GM23338 (cell line): Measurements from ENCODE around the gene PDE2A. TPM values are rescaled to one million over a fixed set of nuclear protein-coding genes. Genes with fewer than 3 reads are reported as not detected.

ENCODE experiments used
- ATAC-seq: fragments of 200-7000 bp; cut with Tn5 transposase; 3 replicates; pipeline ENCODE4 v1.9.1; 2020
- DNase-seq: peaks from one replicate; pipeline ENCODE4 v3.0.0-alpha.2; 2015; ENCODE audit warnings: low spot score
- H2AFZ ChIP-seq: fragments of 200-600 bp; sonication (generic); 2 replicates; pipeline ENCODE4 v1.8.0; 2016; ENCODE audit warnings: antibody characterized with exemption, mild to moderate bottlenecking, moderate library complexity
- H3F3A ChIP-seq: fragments of 200-600 bp; sonication (generic); replicated peaks from 2 replicates; pipeline ENCODE4 v1.8.0; 2017; ENCODE audit warnings: antibody characterized with exemption, mixed run types, low read depth
- H3K27ac ChIP-seq: fragments of 200-600 bp; sonication (generic); 2 replicates; pipeline ENCODE4 v1.6.1; 2016; ENCODE audit warnings: low read depth
- H3K27me3 ChIP-seq: fragments of 200-600 bp; sonication (generic); 2 replicates; pipeline ENCODE4 v1.8.0; 2016; ENCODE audit warnings: mild to moderate bottlenecking, mixed run types, moderate library complexity; ENCODE audit not compliant: insufficient read depth
- H3K36me3 ChIP-seq: fragments of 200-600 bp; sonication (generic); 2 replicates; pipeline ENCODE4 v1.8.0; 2016; ENCODE audit warnings: mild to moderate bottlenecking; ENCODE audit not compliant: insufficient read depth
- H3K4me1 ChIP-seq: fragments of 200-600 bp; sonication (generic); 2 replicates; pipeline ENCODE4 v1.8.0; 2016; ENCODE audit warnings: mild to moderate bottlenecking, moderate library complexity; ENCODE audit not compliant: insufficient read depth
- H3K4me2 ChIP-seq: fragments of 200-600 bp; sonication (generic); 2 replicates; pipeline ENCODE4 v1.7.1; 2017; ENCODE audit warnings: mixed run types
- H3K4me3 ChIP-seq: fragments of 200-600 bp; sonication (generic); 2 replicates; pipeline ENCODE4 v1.6.1; 2016; ENCODE audit warnings: mixed run types
- H3K79me2 ChIP-seq: fragments of 200-600 bp; sonication (generic); replicated peaks from 2 replicates; pipeline ENCODE4 v1.8.0; 2017; ENCODE audit warnings: mild to moderate bottlenecking; ENCODE audit not compliant: insufficient read depth
- H3K9me2 ChIP-seq: fragments of 200-600 bp; sonication (generic); 2 replicates; pipeline ENCODE4 v1.8.0; 2017; ENCODE audit not compliant: insufficient read depth
- H4K20me1 ChIP-seq: fragments of 200-600 bp; sonication (generic); replicated peaks from 2 replicates; pipeline ENCODE4 v1.8.0; 2017; ENCODE audit warnings: mild to moderate bottlenecking; ENCODE audit not compliant: insufficient read depth
- H3K27ac Mint-ChIP-seq: 2 replicates; pipeline ENCODE4 v1.8.0; 2020; ENCODE audit warnings: inconsistent platforms, mild to moderate bottlenecking, moderate library complexity, mixed read lengths
- H3K27me3 Mint-ChIP-seq: 3 replicates; pipeline ENCODE4 v1.8.0; 2022; ENCODE audit warnings: low read depth, mild to moderate bottlenecking, moderate library complexity, mixed read lengths, inconsistent platforms; ENCODE audit not compliant: insufficient read depth, poor library complexity
- H3K36me3 Mint-ChIP-seq: 3 replicates; pipeline ENCODE4 v1.8.0; 2021; ENCODE audit warnings: low read depth, mild to moderate bottlenecking, inconsistent platforms, moderate library complexity, mixed read lengths
- H3K4me1 Mint-ChIP-seq: 3 replicates; pipeline ENCODE4 v1.8.0; 2020; ENCODE audit warnings: mild to moderate bottlenecking, inconsistent platforms, mixed read lengths
- H3K4me3 Mint-ChIP-seq: 3 replicates; pipeline ENCODE4 v1.8.0; 2021; ENCODE audit warnings: moderate library complexity, mild to moderate bottlenecking, inconsistent platforms, mixed read lengths
- H3K9me3 Mint-ChIP-seq: 3 replicates; pipeline ENCODE4 v1.8.0; 2020; ENCODE audit warnings: moderate library complexity, mild to moderate bottlenecking, inconsistent platforms, mixed read lengths
- EZH2 ChIP-seq: fragments of 200-600 bp; sonication (generic); IDR thresholded peaks from one replicate; pipeline ENCODE4 v1.8.0; 2017; ENCODE audit warnings: antibody characterized with exemption, mild to moderate bottlenecking, low read depth; ENCODE audit not compliant: unreplicated experiment
- EZH2phosphoT487 ChIP-seq: fragments of 200-600 bp; sonication (generic); IDR thresholded peaks from one replicate; pipeline ENCODE4 v1.8.1; 2018; ENCODE audit warnings: antibody characterized with exemption; ENCODE audit not compliant: unreplicated experiment
- JUNB ChIP-seq: IDR thresholded peaks from one replicate; pipeline ENCODE4 v1.6.1; 2016; ENCODE audit warnings: antibody characterized with exemption; ENCODE audit not compliant: unreplicated experiment
- NANOG ChIP-seq: IDR thresholded peaks from 2 replicates; pipeline ENCODE4 v1.6.1; 2016; ENCODE audit warnings: antibody characterized with exemption, borderline replicate concordance
- POLR2AphosphoS5 ChIP-seq: IDR thresholded peaks from 2 replicates; pipeline ENCODE4 v1.6.1; 2016; ENCODE audit warnings: antibody characterized with exemption, low read depth
- STAT1 ChIP-seq: IDR thresholded peaks from one replicate; pipeline ENCODE4 v1.6.1; 2016; ENCODE audit warnings: antibody characterized with exemption; ENCODE audit not compliant: unreplicated experiment
- ZNF114 ChIP-seq: fragments of 250-450 bp; sonication (Bioruptor Pico); IDR thresholded peaks from 2 replicates; pipeline ENCODE4 v1.5.0; 2020; ENCODE audit warnings: mild to moderate bottlenecking, moderate library complexity
- ZNF331 ChIP-seq: fragments of 250-450 bp; sonication (Bioruptor Pico); IDR thresholded peaks from 2 replicates; pipeline ENCODE4 v1.5.0; 2020; ENCODE audit warnings: low read depth, mild to moderate bottlenecking, moderate library complexity
- polyA plus RNA-seq: library from polyadenylated mRNA; unstranded; fragments of >200 nt; fragmentation: Nextera tagmentation; extraction: Ambion mirVana; gene quantifications from 2 replicates; pipeline ENCODE4 v1.2.1, GENCODE V29; 2016
- total RNA-seq: library from RNA; depleted of rRNA; stranded (reverse); fragments of >200 nt; shearing (Covaris generic); gene quantifications from 2 replicates; pipeline ENCODE4 v1.2.3, GENCODE V29; 2014
- TF ChIP-seq, protein P1 (sequence below), 2 experiments: fragments of 200-600 bp in 1 of 2; sonication (generic) in 1 of 2; conservative IDR thresholded peaks; 2 replicates each; pipeline versions ENCODE4 v1.5.1 to v1.6.1; 2016 to 2017; ENCODE audit warnings: antibody characterized with exemption in 2 of 2, low read depth in 2 of 2, mild to moderate bottlenecking in 2 of 2, moderate library complexity in 1 of 2
- TF ChIP-seq, protein P2 (sequence below): IDR thresholded peaks from 2 replicates; pipeline ENCODE4 v1.6.1; 2016; ENCODE audit warnings: antibody characterized with exemption
- TF ChIP-seq, protein P3 (sequence below): IDR thresholded peaks from one replicate; pipeline ENCODE4 v1.6.1; 2018; ENCODE audit warnings: antibody characterized with exemption; ENCODE audit not compliant: unreplicated experiment

The PDE2A gene
- total and polyA plus RNA-seq, 2 experiments from 2014 or later = 4.3 to 16.2 TPM

DNA sequence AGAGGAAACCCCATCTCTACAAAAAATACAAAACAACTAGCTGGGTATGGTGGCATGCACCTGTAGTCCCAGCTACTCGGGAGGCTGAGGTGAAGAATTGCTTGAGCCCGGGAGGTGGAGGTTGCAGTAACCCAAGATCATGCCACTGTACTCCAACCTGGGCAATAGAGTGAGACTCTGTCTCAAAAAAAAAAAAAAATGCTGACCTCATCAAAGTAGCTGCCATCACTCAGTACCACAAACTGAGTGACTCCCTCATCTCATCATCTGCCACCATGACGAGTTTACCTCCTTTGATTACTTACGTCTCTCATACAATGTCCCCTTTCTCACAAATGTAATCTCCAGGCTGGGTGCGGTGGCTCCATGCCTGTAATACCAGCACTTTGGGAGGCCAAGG, 122.7 kb downstream of the PDE2A start:
- H3K27ac Mint-ChIP-seq = no peak overlapping the region
- Histone ChIP-seq H3K9me2 (no peaks in the 10 kb centered on the region), H3K4me2 (no peak overlapping the region), H3F3A (no peaks in the 10 kb centered on the region), H2AFZ (no peak overlapping the region), H3K4me3 (no peak overlapping the region), H3K4me1 (no peaks in the 10 kb centered on the region), H3K27ac (no peak overlapping the region), H3K27me3 (no peaks in the 10 kb centered on the region), H3K36me3 (no peaks in the 10 kb centered on the region), H3K79me2 (no peaks in the 10 kb centered on the region), H4K20me1 (no peaks in the 10 kb centered on the region)
- no peak overlapping the region for H3K4me3 Mint-ChIP-seq
- H3K36me3 Mint-ChIP-seq = no peaks in the 10 kb centered on the region
- DNase-seq (no peak), ATAC-seq (no peak)
- peaks cover 3% of the 10 kb centered on the region; the same call in 1 of the 3 replicates for H3K9me3 Mint-ChIP-seq
- H3K4me1 Mint-ChIP-seq = no peaks in the 10 kb centered on the region
- TF ChIP-seq JUNB (no peak), POLR2AphosphoS5 (no peak), STAT1 (no peak)
- peaks cover 9% of the 10 kb centered on the region for H3K27me3 Mint-ChIP-seq

- TF ChIP-seq, protein P1, sequence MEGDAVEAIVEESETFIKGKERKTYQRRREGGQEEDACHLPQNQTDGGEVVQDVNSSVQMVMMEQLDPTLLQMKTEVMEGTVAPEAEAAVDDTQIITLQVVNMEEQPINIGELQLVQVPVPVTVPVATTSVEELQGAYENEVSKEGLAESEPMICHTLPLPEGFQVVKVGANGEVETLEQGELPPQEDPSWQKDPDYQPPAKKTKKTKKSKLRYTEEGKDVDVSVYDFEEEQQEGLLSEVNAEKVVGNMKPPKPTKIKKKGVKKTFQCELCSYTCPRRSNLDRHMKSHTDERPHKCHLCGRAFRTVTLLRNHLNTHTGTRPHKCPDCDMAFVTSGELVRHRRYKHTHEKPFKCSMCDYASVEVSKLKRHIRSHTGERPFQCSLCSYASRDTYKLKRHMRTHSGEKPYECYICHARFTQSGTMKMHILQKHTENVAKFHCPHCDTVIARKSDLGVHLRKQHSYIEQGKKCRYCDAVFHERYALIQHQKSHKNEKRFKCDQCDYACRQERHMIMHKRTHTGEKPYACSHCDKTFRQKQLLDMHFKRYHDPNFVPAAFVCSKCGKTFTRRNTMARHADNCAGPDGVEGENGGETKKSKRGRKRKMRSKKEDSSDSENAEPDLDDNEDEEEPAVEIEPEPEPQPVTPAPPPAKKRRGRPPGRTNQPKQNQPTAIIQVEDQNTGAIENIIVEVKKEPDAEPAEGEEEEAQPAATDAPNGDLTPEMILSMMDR (conservative IDR thresholded peaks at IDR 0.05; ENCODE audit: low read depth in 2 of 2) = no peak
- no peak for TF ChIP-seq POLR2AphosphoS5
- no peak for TF ChIP-seq EZH2phosphoT487
- TF ChIP-seq EZH2 = no peak
- no peak for TF ChIP-seq NANOG
- TF ChIP-seq, protein P2, sequence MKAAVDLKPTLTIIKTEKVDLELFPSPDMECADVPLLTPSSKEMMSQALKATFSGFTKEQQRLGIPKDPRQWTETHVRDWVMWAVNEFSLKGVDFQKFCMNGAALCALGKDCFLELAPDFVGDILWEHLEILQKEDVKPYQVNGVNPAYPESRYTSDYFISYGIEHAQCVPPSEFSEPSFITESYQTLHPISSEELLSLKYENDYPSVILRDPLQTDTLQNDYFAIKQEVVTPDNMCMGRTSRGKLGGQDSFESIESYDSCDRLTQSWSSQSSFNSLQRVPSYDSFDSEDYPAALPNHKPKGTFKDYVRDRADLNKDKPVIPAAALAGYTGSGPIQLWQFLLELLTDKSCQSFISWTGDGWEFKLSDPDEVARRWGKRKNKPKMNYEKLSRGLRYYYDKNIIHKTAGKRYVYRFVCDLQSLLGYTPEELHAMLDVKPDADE = no peak
- TF ChIP-seq STAT1 = no peak
- TF ChIP-seq JUNB = no peak
- TF ChIP-seq, protein P3, sequence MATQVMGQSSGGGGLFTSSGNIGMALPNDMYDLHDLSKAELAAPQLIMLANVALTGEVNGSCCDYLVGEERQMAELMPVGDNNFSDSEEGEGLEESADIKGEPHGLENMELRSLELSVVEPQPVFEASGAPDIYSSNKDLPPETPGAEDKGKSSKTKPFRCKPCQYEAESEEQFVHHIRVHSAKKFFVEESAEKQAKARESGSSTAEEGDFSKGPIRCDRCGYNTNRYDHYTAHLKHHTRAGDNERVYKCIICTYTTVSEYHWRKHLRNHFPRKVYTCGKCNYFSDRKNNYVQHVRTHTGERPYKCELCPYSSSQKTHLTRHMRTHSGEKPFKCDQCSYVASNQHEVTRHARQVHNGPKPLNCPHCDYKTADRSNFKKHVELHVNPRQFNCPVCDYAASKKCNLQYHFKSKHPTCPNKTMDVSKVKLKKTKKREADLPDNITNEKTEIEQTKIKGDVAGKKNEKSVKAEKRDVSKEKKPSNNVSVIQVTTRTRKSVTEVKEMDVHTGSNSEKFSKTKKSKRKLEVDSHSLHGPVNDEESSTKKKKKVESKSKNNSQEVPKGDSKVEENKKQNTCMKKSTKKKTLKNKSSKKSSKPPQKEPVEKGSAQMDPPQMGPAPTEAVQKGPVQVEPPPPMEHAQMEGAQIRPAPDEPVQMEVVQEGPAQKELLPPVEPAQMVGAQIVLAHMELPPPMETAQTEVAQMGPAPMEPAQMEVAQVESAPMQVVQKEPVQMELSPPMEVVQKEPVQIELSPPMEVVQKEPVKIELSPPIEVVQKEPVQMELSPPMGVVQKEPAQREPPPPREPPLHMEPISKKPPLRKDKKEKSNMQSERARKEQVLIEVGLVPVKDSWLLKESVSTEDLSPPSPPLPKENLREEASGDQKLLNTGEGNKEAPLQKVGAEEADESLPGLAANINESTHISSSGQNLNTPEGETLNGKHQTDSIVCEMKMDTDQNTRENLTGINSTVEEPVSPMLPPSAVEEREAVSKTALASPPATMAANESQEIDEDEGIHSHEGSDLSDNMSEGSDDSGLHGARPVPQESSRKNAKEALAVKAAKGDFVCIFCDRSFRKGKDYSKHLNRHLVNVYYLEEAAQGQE = no peak
- no peak for TF ChIP-seq ZNF114 (CRISPR knock-in tag)
- TF ChIP-seq ZNF331 = no peak
- Mint-ChIP-seq H3K4me3 (no peak overlapping the region), H3K4me1 (no peaks in the 10 kb centered on the region), H3K27me3 (peaks cover 8% of the 10 kb centered on the region), H3K27ac (no peak overlapping the region), H3K36me3 (no peaks in the 10 kb centered on the region), H3K9me3 (0 out of 3 replicates have a peak, but pooled peaks cover under 1% of the 10 kb centered on the region)
- no peaks in the 10 kb centered on the region for H4K20me1 ChIP-seq
- no peak overlapping the region for H3K27ac ChIP-seq
- H3K4me3 ChIP-seq = no peak overlapping the region
- H3K36me3 ChIP-seq = no peaks in the 10 kb centered on the region
- no peaks in the 10 kb centered on the region for H3K79me2 ChIP-seq
- ATAC-seq = no peak
- no peak overlapping the region for H2AFZ ChIP-seq
- H3K4me1 ChIP-seq = no peaks in the 10 kb centered on the region
- no peaks in the 10 kb centered on the region for H3K27me3 ChIP-seq
- no peak for DNase-seq
- no peaks in the 10 kb centered on the region for H3F3A ChIP-seq
- no peaks in the 10 kb centered on the region for H3K9me2 ChIP-seq
- H3K4me2 ChIP-seq = no peak overlapping the region
Observed at GRCh38 chr11:72548463-72548862, 125.8 kb downstream of the PDE2A start.
